Omental fat pad (tissue), 4 donors: ENCODE data around the gene MAP1LC3B. TPM values are rescaled to one million over a fixed set of nuclear protein-coding genes. Genes with fewer than 3 reads are reported as not detected.

Experiments used
- ATAC-seq: fragments of 150-250 bp; one replicate; pipeline ENCODE4 v1.9.1; 2016; ENCODE audit warnings: mild to moderate bottlenecking, moderate library complexity; ENCODE audit not compliant: low FRiP score
- DNase-seq: peaks from one replicate; pipeline ENCODE4 v3.0.0-alpha.2; 2019; ENCODE audit warnings: low spot score
- CTCF ChIP-seq, 3 donors: fragments of 450-650 bp; IDR thresholded peaks; one replicate each; pipeline ENCODE4 v1.5.1; 2016 to 2017; ENCODE audit warnings: antibody characterized with exemption in 3 of 3, mild to moderate bottlenecking in 3 of 3, moderate library complexity in 2 of 3
- total RNA-seq, 4 donors: library from RNA; depleted of rRNA; stranded (reverse); fragments of >200 nt; gene quantifications; one replicate each; pipeline ENCODE4 v1.1.0, GENCODE V29; 2016

MAP1LC3B gene
- total RNA-seq, 4 donors from 2014 or later = 73.8 to 123 (median 97.8) TPM

DNA sequence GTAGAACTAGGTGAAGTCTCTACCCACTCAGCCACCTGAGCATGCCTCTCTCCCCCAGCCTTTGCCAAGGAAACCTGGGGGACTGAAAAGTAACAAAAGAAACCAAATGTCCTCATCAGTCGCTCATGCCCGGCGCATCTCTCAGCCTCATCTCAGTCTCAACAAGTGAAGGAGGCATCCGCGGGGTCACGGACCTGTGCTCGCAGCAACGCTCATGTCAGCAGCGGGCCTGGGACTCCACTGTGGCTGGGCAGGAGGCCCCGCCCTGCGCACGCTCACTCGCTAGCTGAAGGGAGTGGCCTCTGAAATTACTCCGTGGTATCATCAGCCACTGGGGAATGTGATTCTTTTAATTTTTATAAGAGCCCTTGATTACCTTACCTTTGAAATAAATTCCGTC lies 31.3 kb downstream of the MAP1LC3B start:
- ATAC-seq = no peak
- DNase-seq = no peak
- no peak for TF ChIP-seq CTCF (IDR thresholded peaks at IDR 0.05)

DNA sequence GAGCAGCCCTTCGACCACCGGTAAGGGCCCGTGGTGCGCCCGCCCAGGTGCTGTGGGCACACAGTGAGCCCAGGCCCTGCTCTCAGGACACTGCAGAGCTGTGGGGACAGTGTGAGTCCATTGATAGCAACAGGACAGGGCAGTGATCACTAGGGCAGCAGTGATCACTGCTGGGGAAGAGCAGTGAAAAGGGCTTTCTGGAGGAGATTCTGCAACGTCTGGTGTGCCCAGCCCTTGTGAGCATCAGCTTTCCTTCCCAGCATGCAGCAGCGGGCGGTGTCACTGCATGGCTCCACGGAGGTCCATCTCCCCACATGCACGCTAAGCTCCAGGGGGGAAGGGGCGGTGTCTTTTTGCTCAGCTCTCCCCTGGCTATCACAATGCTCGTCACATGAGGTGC lies 32.1 kb downstream of the MAP1LC3B start:
- TF ChIP-seq CTCF (IDR thresholded peaks at IDR 0.05) = no peak
- no peak for ATAC-seq
- DNase-seq = no peak

DNA sequence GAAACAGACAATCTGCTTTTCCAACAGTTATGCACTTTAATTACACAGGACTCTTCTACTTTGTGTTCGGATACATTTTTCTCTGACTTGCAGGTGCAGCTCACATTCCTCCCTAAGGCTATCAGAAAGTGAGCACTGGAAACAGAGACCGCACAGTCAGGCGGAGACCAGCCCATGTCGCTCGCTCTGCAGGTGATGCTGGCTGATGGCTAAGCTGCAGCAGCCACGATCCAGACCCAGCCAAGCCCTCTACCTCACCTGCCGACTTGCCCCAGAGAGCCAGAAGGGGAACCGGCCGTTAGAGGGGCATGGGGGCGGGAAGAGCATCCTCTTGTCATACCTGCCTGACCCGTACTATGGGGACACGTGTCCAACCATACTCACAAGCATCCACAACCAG lies 33.8 kb downstream of the MAP1LC3B start:
- TF ChIP-seq CTCF (IDR thresholded peaks at IDR 0.05) = no peak
- no peak for DNase-seq
- no peak for ATAC-seq

- no peak for ATAC-seq
- no peak for TF ChIP-seq CTCF (IDR thresholded peaks at IDR 0.05)
- no peak for DNase-seq
Observed at GRCh38 chr16:87426423-87427215, 34.5 kb downstream of the MAP1LC3B start.

- DNase-seq (no peak), ATAC-seq (no peak)
- no peak for TF ChIP-seq CTCF (IDR thresholded peaks at IDR 0.05)
Observed at GRCh38 chr16:87431926-87432325, 39.8 kb downstream of the MAP1LC3B start.

DNA sequence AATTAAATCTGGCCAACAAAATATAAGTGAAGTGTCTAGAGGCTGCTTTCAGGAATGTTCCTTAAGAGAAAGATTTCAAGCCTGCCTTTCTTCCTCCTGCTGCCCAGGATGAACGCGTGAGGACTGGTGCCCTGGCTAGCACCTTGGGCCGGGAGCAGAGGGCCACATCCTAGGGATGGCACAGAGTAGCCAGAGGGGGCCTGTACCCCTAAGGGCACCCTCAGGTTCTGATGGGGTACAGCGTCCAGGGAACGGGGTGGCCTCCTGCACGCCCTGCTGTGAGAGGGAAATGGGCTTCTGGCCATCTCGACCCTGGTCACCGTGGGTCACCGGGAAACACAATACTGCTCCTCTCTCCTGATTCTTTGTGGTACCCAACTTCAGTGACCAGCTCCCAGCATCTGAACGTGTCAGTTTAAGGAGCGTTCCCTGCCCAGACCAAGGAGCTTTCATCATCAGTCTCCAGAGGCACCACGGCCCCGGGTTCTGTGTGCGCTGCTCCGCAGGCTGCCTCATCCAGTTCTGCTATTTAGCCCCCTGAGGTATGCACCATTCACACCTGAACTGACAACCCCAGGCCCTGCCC lies 40.3 kb downstream of the MAP1LC3B start:
- DNase-seq = no peak

More for the DNA sequence above, 40.3 kb downstream of the MAP1LC3B start:
- no peak for TF ChIP-seq CTCF (IDR thresholded peaks at IDR 0.05)
- no peak for ATAC-seq
